HG02943 (cell line): Measurements from ENCODE around the gene KRT7.

Source experiments
- ATAC-seq: cut with Tn5 transposase; IDR thresholded peaks from one replicate; pipeline ENCODE4 v1.9.1; 2021; ENCODE audit warnings: mild to moderate bottlenecking, low read depth, moderate library complexity; ENCODE audit not compliant: unreplicated experiment

The KRT7 gene

DNA sequence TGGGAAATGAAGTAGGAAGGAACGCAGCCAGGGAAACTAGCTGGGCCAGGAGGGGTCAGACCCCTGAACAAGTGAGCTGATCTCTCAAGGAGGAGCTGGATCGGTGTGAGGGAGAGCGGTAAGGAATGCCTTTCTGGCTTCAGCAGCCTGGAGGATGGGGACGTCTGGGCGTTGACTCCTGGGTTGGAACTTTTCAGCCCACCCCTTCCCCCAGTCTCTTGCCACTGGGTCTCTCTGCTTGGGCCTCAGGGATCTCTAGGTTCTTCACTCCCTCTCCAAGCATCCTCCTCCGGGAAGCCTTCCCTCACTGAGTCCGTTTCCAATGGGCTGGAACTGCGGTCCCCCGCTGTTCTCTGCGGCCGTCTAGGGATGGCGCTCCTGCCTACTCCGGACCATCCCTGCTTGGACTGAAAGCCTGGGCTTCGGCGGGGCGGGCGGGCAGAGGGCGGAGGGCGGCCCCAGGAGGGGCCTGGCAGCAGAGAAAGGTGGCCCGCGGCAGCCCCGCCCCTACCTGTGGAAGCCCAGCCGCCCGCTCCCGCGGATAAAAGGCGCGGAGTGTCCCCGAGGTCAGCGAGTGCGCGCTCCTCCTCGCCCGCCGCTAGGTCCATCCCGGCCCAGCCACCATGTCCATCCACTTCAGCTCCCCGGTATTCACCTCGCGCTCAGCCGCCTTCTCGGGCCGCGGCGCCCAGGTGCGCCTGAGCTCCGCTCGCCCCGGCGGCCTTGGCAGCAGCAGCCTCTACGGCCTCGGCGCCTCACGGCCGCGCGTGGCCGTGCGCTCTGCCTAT is at the start of gene KRT7:
Gene KRT7 (plus strand): TSS at position 570 of the 788 bp plus-strand sequence. CDS start 54 bp downstream, at position 624.
- no peak for ATAC-seq

DNA sequence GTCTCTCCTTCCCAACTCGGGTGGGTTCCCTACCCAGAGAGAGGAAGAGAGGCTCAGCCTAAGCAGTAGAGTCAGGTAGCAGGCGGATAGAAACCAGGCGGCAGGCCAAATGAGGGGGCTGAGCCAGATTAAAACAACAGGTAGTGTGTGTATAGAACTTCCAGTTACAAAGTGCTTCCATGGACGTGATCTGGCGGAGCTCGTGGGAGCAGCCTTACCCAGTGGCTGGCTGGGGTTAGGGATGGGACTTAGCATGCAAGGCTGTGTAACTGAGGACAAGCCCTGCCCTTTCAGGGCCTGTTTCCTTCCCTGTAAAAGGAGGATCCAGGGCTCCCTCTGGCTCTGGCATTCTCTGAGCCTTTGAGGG is 49.5 kb upstream of the KRT7 start:
- ATAC-seq = no peak

DNA sequence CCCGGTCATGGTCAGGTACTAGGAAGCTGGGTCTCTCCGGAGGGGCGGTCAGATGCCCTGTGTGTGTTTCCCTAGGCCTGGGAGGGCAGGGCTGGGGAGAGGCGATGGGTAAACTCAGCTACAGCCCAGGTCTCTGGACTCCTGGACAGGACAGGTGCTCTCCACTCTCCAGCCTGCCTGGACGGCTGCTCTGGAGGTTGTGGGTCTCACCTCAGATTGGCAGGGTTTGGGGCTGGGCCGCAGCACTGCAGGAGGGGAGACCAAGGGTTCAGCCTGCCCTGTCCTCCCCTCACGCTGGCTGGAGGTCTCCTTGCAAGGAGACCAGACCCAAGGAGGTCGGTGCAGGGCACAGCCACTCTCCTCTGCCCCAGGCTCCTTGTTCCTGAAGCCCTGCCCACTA is 49.1 kb upstream of the KRT7 start:
- ATAC-seq = no peak

DNA sequence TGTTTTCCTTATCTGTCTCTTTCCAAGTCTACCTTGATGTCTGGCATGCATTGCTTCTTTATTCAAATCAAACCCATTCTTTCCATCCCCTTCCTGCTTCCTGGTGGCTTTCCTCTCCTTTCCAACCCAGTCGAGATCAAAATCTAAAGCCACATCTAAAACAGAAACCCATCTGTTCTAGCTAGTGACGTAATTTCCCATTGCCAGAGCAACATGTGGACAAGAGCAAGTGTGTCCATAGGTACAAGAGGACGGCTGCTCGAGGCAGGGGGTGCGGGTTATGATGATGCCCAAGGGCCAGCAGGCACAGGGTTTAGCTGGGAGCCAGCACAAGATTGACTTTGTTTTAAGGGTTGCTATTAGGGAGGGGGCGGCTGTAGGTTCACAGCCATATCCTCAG is 48.2 kb upstream of the KRT7 start:
- no peak for ATAC-seq

- ATAC-seq = no peak
These were observed 47.6 kb upstream of the KRT7 start for GRCh38 chr12:52185400-52185967.

GRCh38 chr12:52186118-52186840 is 46.8 kb upstream of the KRT7 start:
- no peak for ATAC-seq

GRCh38 chr12:52187206-52187605 is 45.8 kb upstream of the KRT7 start:
- ATAC-seq = no peak

GRCh38 chr12:52187640-52188039 is 45.4 kb upstream of the KRT7 start:
- ATAC-seq = no peak

GRCh38 chr12:52188658-52189057 is 44.4 kb upstream of the KRT7 start:
- no peak for ATAC-seq

DNA sequence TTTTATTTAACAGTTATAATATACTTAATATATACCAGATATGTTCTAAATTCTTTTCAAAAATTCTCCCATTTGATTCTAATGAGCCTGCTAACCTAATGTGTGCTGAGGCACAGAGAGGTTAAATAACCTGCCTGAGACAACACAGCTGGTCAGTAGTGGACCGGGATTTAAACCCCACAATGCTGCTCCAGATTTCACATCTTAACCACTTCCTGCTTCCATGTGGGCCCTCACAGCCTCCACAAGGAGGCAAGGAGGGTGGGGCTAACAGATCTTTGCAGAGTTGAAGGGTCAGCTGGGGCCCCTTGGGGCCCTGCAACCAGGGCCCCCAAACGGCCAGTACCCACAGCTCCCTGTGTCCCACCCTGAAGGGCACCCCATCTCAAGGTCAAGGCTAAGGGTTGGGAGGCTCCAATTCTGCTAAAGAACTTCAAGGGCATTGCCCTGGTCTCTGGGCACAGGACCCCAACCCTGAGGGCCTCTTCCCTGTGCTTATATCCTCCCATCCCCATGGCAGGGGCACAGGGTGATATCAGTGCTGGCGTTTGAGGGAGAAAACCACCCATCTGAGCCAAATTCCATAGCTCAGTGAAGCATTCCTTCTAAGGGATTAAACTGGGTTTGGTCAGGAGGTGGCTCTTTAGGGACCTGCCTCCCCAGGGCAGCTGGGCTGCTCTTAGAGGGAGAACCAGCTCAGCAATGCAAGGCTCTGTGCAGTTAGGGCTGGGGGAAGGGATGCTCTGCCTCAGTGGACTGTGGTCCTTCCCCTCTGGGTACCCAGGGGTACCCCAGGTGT is 43.5 kb upstream of the KRT7 start:
- no peak for ATAC-seq

DNA sequence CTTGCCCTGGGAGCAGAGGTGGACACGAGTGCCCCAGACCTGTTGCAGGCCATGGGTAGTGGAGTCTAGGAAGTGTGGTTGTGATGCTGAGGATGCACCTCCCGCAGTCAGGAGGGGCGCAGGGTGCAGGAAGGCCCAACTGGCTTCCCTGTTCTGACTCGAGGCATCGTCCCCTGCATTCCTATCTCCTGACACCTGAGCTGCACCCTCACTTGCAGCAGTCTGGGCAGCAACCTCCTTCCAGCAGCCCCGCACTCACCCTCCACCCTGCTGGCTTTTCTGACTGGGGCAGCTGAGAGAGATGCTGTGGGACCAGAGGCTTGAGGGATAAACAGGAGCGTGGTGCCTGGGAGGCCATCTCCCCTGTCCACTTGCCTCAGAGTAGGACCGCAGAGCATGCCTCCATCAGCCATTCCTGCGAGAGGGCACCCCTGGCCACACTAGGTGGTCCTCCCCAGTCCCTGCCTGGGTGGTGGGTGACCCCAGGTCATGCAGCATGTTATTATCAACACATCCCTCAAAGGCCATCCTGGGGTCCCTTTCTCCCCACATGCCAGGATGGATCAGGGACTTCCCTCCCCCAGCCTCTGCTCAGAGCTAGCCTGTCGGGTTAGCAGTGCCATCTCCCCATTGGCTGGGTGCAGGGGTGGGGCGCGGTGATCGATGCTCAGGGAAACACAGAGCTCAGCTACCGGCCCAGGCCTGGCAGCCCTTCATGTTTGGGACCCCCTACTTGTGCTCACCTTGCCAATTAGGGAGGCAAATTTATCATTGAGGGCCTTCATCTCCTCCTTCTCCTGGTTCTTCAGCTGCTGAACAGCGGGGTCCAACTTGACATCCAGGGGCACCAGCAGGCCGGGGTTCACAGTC is 41.9 kb upstream of the KRT7 start:
- no peak for ATAC-seq

GRCh38 chr12:52191841-52192791 is 40.9 kb upstream of the KRT7 start, which contains the start of gene KRT80:
KRT80 (minus strand) TSS chr12:52192014; CDS start chr12:52191902, 112 bp downstream.
- no peak for ATAC-seq

DNA sequence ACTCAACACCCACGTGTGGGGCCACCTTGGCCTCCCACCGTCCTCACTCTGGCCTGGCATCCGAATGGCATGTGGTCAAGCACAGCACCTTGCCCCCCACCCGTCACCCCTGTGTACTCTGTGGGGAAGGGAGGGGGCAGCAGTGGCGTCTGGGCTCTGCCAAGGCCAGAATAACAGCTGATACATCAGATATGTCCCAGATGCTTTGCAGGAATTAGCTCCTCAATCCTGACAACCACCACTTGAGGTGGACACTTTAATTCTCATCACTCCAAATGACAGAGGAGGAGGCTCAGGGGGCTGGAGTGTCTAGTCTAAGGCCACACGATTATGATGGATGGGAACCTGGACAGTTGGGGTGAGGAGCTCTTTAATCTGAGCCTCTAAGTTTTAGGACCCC is 39.5 kb upstream of the KRT7 start:
- no peak for ATAC-seq

GRCh38 chr12:52193991-52194390 is 39.1 kb upstream of the KRT7 start:
- ATAC-seq = no peak

GRCh38 chr12:52195065-52195730 is 37.8 kb upstream of the KRT7 start:
- no peak for ATAC-seq

GRCh38 chr12:52197371-52198231 is 35.4 kb upstream of the KRT7 start:
- ATAC-seq = no peak
